C4-2B (cell line): Measurements from ENCODE around the gene MT1B.

Experiments used
- H3K27ac ChIP-seq: fragments of 450-650 bp; 2 replicates; pipeline ENCODE4 v1.5.1; 2017
- ZFX ChIP-seq: fragments of 450-650 bp; IDR thresholded peaks from 2 replicates; pipeline ENCODE4 v1.6.1; 2017
- TF ChIP-seq, protein P1 (sequence below): fragments of 450-650 bp; conservative IDR thresholded peaks from 2 replicates; pipeline ENCODE4 v1.5.1; 2017; ENCODE audit warnings: mild to moderate bottlenecking

The MT1B gene

DNA sequence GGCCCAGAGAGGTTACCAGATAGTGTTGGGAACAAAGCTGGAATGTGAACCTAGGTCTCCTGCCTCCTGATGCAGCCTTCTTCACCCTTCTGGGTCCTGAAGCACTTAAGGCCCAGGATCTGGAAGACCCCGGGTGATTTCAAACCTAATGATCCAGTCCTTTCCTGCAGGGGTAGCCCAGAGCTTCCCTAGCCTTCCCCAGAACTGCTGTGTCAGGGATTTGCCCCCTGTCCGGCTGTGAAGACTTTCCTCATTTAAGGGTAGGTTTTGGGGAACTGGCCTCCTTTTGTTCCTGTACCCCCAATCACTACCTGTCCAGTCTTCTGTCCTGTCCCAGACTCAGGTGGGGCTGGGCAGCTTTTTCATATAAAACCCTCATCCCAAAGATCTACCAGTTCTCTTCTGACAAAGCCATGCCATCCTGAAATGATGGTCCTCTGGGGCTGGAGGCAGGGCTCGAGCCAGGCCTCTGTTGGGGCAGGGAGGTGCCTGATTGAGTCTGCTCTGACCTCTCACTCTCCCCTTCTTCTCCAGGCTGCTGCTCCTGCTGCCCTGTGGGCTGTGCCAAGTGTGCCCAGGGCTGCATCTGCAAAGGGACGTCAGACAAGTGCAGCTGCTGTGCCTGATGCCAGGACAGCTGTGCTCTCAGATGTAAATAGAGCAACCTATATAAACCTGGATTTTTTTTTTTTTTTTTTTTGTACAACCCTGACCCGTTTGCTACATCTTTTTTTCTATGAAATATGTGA is 31.9 kb downstream of the MT1B start:
- no peak overlapping the region; the same call in 1 of the 2 replicates for H3K27ac ChIP-seq
- TF ChIP-seq ZFX, result no peak
- TF ChIP-seq, protein P1, sequence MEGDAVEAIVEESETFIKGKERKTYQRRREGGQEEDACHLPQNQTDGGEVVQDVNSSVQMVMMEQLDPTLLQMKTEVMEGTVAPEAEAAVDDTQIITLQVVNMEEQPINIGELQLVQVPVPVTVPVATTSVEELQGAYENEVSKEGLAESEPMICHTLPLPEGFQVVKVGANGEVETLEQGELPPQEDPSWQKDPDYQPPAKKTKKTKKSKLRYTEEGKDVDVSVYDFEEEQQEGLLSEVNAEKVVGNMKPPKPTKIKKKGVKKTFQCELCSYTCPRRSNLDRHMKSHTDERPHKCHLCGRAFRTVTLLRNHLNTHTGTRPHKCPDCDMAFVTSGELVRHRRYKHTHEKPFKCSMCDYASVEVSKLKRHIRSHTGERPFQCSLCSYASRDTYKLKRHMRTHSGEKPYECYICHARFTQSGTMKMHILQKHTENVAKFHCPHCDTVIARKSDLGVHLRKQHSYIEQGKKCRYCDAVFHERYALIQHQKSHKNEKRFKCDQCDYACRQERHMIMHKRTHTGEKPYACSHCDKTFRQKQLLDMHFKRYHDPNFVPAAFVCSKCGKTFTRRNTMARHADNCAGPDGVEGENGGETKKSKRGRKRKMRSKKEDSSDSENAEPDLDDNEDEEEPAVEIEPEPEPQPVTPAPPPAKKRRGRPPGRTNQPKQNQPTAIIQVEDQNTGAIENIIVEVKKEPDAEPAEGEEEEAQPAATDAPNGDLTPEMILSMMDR, result no peak

DNA sequence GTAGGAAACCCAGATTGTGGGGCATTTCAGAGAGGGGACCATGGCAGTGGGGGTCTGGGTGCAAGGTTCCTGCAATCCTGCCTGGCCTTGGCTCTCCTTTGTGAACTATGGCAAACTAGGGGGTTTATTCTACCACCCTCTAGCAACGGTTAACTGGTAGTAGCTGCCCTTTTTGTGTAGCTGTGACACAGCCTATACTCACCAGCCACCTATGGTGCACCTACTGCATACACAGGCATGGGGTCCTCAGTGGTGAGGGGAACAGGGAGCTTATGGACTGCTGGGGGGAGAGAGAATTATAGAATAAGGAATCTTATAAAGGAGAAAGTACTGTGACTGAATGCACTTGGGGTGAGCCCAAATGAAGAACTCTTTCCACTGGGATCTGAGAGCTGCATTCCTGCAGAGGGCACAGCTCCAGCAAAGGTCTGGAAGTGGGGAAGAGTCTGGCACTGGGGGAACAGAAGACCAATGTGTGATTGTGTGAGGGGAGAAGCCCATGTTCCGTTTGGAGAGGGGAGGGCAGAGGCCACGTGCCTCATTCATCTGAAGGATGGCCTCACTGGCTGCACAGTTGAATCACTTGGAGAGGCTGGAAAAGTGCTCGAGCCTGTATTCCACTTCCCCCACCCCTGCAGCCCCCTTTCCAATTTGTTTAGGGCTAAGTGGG is 32.7 kb downstream of the MT1B start:
- no peak overlapping the region for H3K27ac ChIP-seq
- TF ChIP-seq, protein P1, result no peak
- no peak for TF ChIP-seq ZFX

DNA sequence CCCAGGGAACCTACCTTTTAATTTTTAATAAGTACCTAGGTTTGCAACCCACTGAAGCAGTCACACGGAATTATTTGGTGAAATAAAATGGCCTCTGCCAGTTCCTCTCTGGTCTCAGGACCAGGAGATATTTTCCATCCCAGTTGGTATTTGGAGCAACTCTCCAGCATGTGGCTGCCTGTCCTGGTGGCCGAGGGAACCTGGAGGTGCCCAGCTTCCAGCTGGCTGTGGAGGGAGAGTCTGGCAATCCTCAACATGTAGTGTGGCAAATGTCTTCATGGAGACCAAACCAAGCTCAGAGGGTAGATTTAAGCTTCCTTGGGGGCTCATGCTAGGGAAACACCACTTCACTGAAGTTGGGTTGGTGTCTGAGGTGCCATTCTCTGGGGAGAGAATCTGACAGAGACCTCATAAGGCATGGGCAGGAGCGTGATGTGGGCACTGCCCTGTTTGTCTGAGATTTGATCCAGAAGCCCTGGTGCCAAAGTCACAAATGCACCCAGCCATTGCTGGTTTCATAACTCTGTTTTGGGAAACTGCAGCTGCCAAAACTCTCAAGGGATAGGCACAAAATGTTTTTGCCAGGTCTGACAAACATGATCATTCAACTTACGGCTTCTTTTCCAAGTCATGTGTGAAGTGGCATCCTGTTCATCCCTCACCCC is 33.4 kb downstream of the MT1B start:
- no peak overlapping the region for H3K27ac ChIP-seq
- TF ChIP-seq ZFX, result no peak
- TF ChIP-seq, protein P1, result no peak

DNA sequence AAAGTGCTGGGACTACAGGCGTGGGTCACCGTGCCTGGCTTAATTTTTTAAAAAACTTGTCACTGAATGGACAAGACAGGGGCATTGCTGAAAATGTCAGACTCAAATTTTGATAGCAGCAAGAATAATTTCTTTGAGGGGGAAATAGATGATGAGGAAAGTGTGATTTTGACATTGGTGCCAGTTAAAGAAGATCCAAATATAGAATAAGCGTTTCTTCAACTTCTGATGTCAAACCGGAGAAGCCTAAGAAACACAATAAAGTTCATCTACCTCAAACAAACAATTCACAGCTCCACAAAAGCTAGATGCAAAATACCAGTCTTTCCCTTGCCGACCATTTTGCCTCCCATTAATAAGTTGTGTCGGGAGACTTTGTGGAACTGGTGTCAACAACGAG is 35.1 kb downstream of the MT1B start:
- TF ChIP-seq ZFX, result no peak
- TF ChIP-seq, protein P1, result no peak
- H3K27ac ChIP-seq, result no peak overlapping the region

DNA sequence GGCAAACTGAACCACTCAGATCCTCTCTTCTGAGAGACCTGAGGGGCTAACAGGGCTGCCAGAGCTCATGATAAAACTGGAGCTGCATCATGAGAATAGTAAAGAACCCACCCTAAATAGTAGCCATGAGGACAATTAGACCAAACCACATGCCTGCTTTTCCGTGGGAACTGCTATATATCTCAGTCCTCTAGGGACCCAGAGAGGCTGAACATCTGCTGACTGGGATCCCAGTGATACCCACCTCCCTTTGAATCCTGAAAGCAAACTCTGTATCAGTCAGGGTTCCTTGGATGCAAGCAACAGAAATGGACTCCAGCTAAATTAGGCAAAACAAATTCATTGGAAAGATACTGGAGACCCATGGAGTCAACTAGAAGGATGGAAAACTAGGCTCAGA is 37.1 kb downstream of the MT1B start:
- H3K27ac ChIP-seq, result no peak overlapping the region

DNA sequence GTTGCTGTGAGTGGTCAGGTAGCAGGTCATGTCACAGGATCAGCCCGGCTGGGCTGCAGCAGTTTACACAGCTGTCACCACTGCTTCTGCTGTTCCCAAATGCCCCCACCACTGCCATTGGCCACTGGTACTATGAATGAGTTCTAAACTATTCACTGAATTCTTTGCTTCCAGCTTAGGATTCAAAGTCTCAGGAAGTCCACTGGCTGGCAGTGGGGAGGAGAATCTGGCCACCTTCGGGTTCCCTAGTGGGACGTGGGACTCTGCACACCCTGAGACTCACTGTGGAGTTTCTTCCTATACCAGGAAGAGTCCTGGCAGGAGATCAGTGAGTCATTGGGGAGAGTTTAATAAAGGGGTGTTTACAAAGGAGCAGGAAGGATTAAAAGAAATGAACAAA is 37.5 kb downstream of the MT1B start:
- no peak overlapping the region for H3K27ac ChIP-seq
- TF ChIP-seq, protein P1, result no peak
- TF ChIP-seq ZFX, result no peak

More for the DNA sequence above, 37.1 kb downstream of the MT1B start:
- TF ChIP-seq, protein P1, result no peak
- no peak for TF ChIP-seq ZFX
